Adipocyte (in vitro differentiated cells): Measurements from ENCODE around the gene MRPL2.

ENCODE experiments used
- DNase-seq: peaks from one replicate; pipeline ENCODE4 v3.0.0-alpha.2; 2015; ENCODE audit warnings: low read depth
- H3K27me3 ChIP-seq: replicated peaks from 2 replicates; pipeline ENCODE4 v1.7.0; 2013; ENCODE audit warnings: mild to moderate bottlenecking, low read length, moderate library complexity; ENCODE audit not compliant: control insufficient read depth, insufficient read depth
- H3K36me3 ChIP-seq: 2 replicates; pipeline ENCODE4 v1.7.0; 2013; ENCODE audit warnings: low read length, mild to moderate bottlenecking, moderate library complexity; ENCODE audit not compliant: control insufficient read depth, insufficient read depth, severe bottlenecking
- H3K4me1 ChIP-seq: 2 replicates; pipeline ENCODE4 v1.7.0; 2013; ENCODE audit warnings: mild to moderate bottlenecking, low read length, moderate library complexity; ENCODE audit not compliant: control insufficient read depth, insufficient read depth
- H3K4me3 ChIP-seq: 2 replicates; pipeline ENCODE4 v1.7.0; 2013; ENCODE audit warnings: mild to moderate bottlenecking, low read length, moderate library complexity
- H3K9ac ChIP-seq: 2 replicates; pipeline ENCODE4 v1.7.0; 2013; ENCODE audit warnings: mild to moderate bottlenecking, low read length, moderate library complexity
- H3K9me3 ChIP-seq: 2 replicates; pipeline ENCODE4 v1.7.0; 2013; ENCODE audit warnings: mild to moderate bottlenecking, low read length, moderate library complexity; ENCODE audit not compliant: control insufficient read depth

Gene MRPL2

GRCh38 chr6:43059168-43060033 is at the start of gene MRPL2, which contains the start of gene KLC4:
Gene MRPL2 (minus strand): TSS chr6:43059434. CDS start chr6:43059381, 53 bp downstream.
Gene KLC4 (plus strand): TSS chr6:43059631. CDS start chr6:43061336, 1,705 bp downstream.
- Histone ChIP-seq H3K4me3 (peak within 1 kb of the TSS; percentile 92), H3K9ac (peak within 1 kb of the TSS; percentile 97), H3K4me1 (peaks cover 19% of the 10 kb centered on the region), H3K9me3 (no peaks in the 10 kb centered on the region), H3K36me3 (peaks cover 23% of the 10 kb centered on the region), H3K27me3 (no peaks in the 10 kb centered on the region)
- DNase-seq, result peak; percentile 100

GRCh38 chr6:43107344-43108062 is 48.3 kb upstream of the MRPL2 start:
- Histone ChIP-seq H3K9me3 (no peaks in the 10 kb centered on the region), H3K4me1 (no peaks in the 10 kb centered on the region), H3K4me3 (no peak overlapping the region), H3K9ac (no peak overlapping the region), H3K27me3 (no peaks in the 10 kb centered on the region), H3K36me3 (no peaks in the 10 kb centered on the region)
- no peak for DNase-seq

- Histone ChIP-seq H3K9me3 (no peaks in the 10 kb centered on the region), H3K27me3 (no peaks in the 10 kb centered on the region), H3K36me3 (no peaks in the 10 kb centered on the region), H3K4me1 (peaks cover 2% of the 10 kb centered on the region), H3K9ac (no peak overlapping the region), H3K4me3 (no peak overlapping the region)
- DNase-seq, result no peak
Observed at GRCh38 chr6:43105538-43106222, 46.4 kb upstream of the MRPL2 start.

GRCh38 chr6:43103253-43103876 is 44.1 kb upstream of the MRPL2 start:
- Histone ChIP-seq H3K9ac (no peak overlapping the region), H3K36me3 (no peaks in the 10 kb centered on the region), H3K9me3 (no peaks in the 10 kb centered on the region), H3K4me1 (peaks cover 2% of the 10 kb centered on the region), H3K27me3 (no peaks in the 10 kb centered on the region), H3K4me3 (no peak overlapping the region)
- no peak for DNase-seq

GRCh38 chr6:43101497-43101896 is 42.3 kb upstream of the MRPL2 start:
- Histone ChIP-seq H3K36me3 (no peaks in the 10 kb centered on the region), H3K9me3 (no peaks in the 10 kb centered on the region), H3K27me3 (no peaks in the 10 kb centered on the region), H3K4me3 (no peak overlapping the region), H3K4me1 (peaks cover 19% of the 10 kb centered on the region), H3K9ac (no peak overlapping the region)
- no peak for DNase-seq

GRCh38 chr6:43097502-43097901 is 38.3 kb upstream of the MRPL2 start:
- Histone ChIP-seq H3K9me3 (no peaks in the 10 kb centered on the region), H3K4me1 (peaks cover 37% of the 10 kb centered on the region), H3K27me3 (no peaks in the 10 kb centered on the region), H3K36me3 (no peaks in the 10 kb centered on the region), H3K4me3 (no peak overlapping the region), H3K9ac (peak overlapping the region; percentile 36)
- DNase-seq, result no peak

- Histone ChIP-seq H3K36me3 (no peaks in the 10 kb centered on the region), H3K4me3 (no peak overlapping the region), H3K9me3 (no peaks in the 10 kb centered on the region), H3K4me1 (peaks cover 37% of the 10 kb centered on the region), H3K9ac (peak overlapping the region; percentile 36), H3K27me3 (no peaks in the 10 kb centered on the region)
- DNase-seq, result no peak
Observed at GRCh38 chr6:43097098-43097489, 37.9 kb upstream of the MRPL2 start.

GRCh38 chr6:43096451-43097097 is 37.3 kb upstream of the MRPL2 start:
- peak overlapping the region; percentile 39 for H3K4me3 ChIP-seq
- DNase-seq, result peak; percentile 95
- H3K9ac ChIP-seq, result peak overlapping the region; percentile 61
- H3K36me3 ChIP-seq, result no peaks in the 10 kb centered on the region
- H3K4me1 ChIP-seq, result peaks cover 35% of the 10 kb centered on the region
- H3K9me3 ChIP-seq, result no peaks in the 10 kb centered on the region
- H3K27me3 ChIP-seq, result no peaks in the 10 kb centered on the region

- no peaks in the 10 kb centered on the region for H3K27me3 ChIP-seq
- H3K36me3 ChIP-seq, result no peaks in the 10 kb centered on the region
- peak overlapping the region; percentile 39 for H3K4me3 ChIP-seq
- H3K4me1 ChIP-seq, result peaks cover 35% of the 10 kb centered on the region
- DNase-seq, result no peak
- H3K9ac ChIP-seq, result peak overlapping the region; percentile 61
- H3K9me3 ChIP-seq, result no peaks in the 10 kb centered on the region
Observed at GRCh38 chr6:43095939-43096338, 36.7 kb upstream of the MRPL2 start.

- Histone ChIP-seq H3K9ac (peak overlapping the region; percentile 81), H3K9me3 (no peaks in the 10 kb centered on the region), H3K4me1 (peaks cover 35% of the 10 kb centered on the region), H3K4me3 (peak overlapping the region; percentile 80), H3K27me3 (no peaks in the 10 kb centered on the region), H3K36me3 (no peaks in the 10 kb centered on the region)
- DNase-seq, result peak; percentile 70
Observed at GRCh38 chr6:43093436-43094289, 34.4 kb upstream of the MRPL2 start.
